HEK293 (cell line): ENCODE results near the gene OSBP.
"Not testable (repeated sequence)": the region's sequence is repeated elsewhere in the genome, so short reads cannot be mapped to it uniquely, and the experiment has no call there.

Experiments used
- CTCF ChIA-PET: fragments of 350-600 bp; formaldehyde crosslinking; extraction: SDS; loops from one replicate; lab custom pipeline; 2021; ENCODE audit warnings: antibody characterized with exemption; lab: Yijun Ruan, JAX
- POLR2A ChIA-PET: fragments of 300-600 bp; formaldehyde crosslinking; extraction: SDS; loops from one replicate; lab custom pipeline; 2020; ENCODE audit warnings: antibody characterized with exemption, inconsistent platforms; lab: Yijun Ruan, JAX
- H3K27ac ChIP-seq: fragments of 200-500 bp; sonication (Bioruptor generic); 2 replicates; pipeline ENCODE4 v1.5.1; 2014; ENCODE audit warnings: low read depth, low read length, control low read depth, inconsistent platforms; ENCODE audit errors: extremely low read depth
- H3K36me3 ChIP-seq, 2 experiments: fragments of 200-500 bp in 1 of 2; sonication (Bioruptor generic) in 1 of 2; 1 replicate in 1 of 2; 2 replicates in 1 of 2; pipeline ENCODE4 v1.5.1; 2014 to 2017; ENCODE audit warnings: inconsistent platforms in 2 of 2, low read length in 2 of 2; ENCODE audit not compliant: control insufficient read depth in 2 of 2, insufficient read depth in 1 of 2
- H3K4me1 ChIP-seq: fragments of 200-500 bp; sonication (Bioruptor generic); 2 replicates; pipeline ENCODE4 v1.5.1; 2014; ENCODE audit warnings: mild to moderate bottlenecking, low read length, inconsistent platforms; ENCODE audit not compliant: control insufficient read depth, insufficient read depth
- H3K4me3 ChIP-seq: 2 replicates; pipeline ENCODE4 v1.5.1; 2011; ENCODE audit warnings: low read depth, mild to moderate bottlenecking, control low read depth, low read length, moderate library complexity
- H3K9me3 ChIP-seq: fragments of 200-500 bp; sonication (Bioruptor generic); 2 replicates; pipeline ENCODE4 v1.5.1; 2014; ENCODE audit warnings: low read depth, low read length, inconsistent platforms; ENCODE audit not compliant: control insufficient read depth, insufficient read depth
- BCL6B ChIP-seq: fragments of 450-650 bp; formaldehyde crosslinking; IDR thresholded peaks from 2 replicates; pipeline ENCODE4 v1.5.1; 2017; ENCODE audit warnings: missing biosample characterization, missing genetic modification characterization
- EGR2 ChIP-seq: fragments of 450-650 bp; formaldehyde crosslinking; IDR thresholded peaks from 2 replicates; pipeline ENCODE4 v1.5.1; 2016; ENCODE audit warnings: low read depth, missing biosample characterization, missing genetic modification characterization
- GLIS1 ChIP-seq: fragments of 450-650 bp; formaldehyde crosslinking; IDR thresholded peaks from 2 replicates; pipeline ENCODE4 v1.5.1; 2016; ENCODE audit warnings: missing biosample characterization, missing genetic modification characterization
- HOXD13 ChIP-seq: sonication (generic); formaldehyde crosslinking; IDR thresholded peaks from 2 replicates; pipeline ENCODE4 v1.8.0; 2022; ENCODE audit warnings: missing genetic modification reagents, borderline replicate concordance
- SETDB1 ChIP-seq: IDR thresholded peaks from one replicate; pipeline ENCODE4 v1.6.1; 2017; ENCODE audit warnings: mild to moderate bottlenecking, low read length, moderate library complexity, mixed read lengths; ENCODE audit not compliant: insufficient read length
- ZBTB44 ChIP-seq: fragments of 450-650 bp; IDR thresholded peaks from 2 replicates; pipeline ENCODE4 v1.5.1; 2018; ENCODE audit warnings: missing biosample characterization, mild to moderate bottlenecking, missing genetic modification characterization
- ZNF146 ChIP-seq: fragments of 450-650 bp; formaldehyde crosslinking; IDR thresholded peaks from 2 replicates; pipeline ENCODE4 v1.5.1; 2016; ENCODE audit warnings: missing biosample characterization, missing genetic modification characterization
- ZNF423 ChIP-seq: fragments of 450-650 bp; formaldehyde crosslinking; IDR thresholded peaks from 2 replicates; pipeline ENCODE4 v1.5.1; 2016; ENCODE audit warnings: missing biosample characterization, missing genetic modification characterization
- ZNF433 ChIP-seq: fragments of 450-650 bp; formaldehyde crosslinking; IDR thresholded peaks from 2 replicates; pipeline ENCODE4 v1.5.1; 2016; ENCODE audit warnings: missing biosample characterization, missing genetic modification characterization, low read depth
- ZNF549 ChIP-seq: fragments of 450-650 bp; IDR thresholded peaks from 2 replicates; pipeline ENCODE4 v1.5.1; 2018; ENCODE audit warnings: missing biosample characterization, missing genetic modification characterization, mild to moderate bottlenecking, inconsistent platforms, moderate library complexity
- ZNF626 ChIP-seq: fragments of 450-650 bp; sonication (Bioruptor Pico); formaldehyde crosslinking; IDR thresholded peaks from 2 replicates; pipeline ENCODE4 v1.5.1; 2018; ENCODE audit warnings: missing biosample characterization, missing genetic modification characterization, inconsistent platforms
- TF ChIP-seq, protein P1 (sequence below): fragments of 450-650 bp; formaldehyde crosslinking; IDR thresholded peaks from 2 replicates; pipeline ENCODE4 v1.5.1; 2016; ENCODE audit warnings: missing biosample characterization, missing genetic modification characterization
- TF ChIP-seq, protein P2 (sequence below): fragments of 450-650 bp; formaldehyde crosslinking; IDR thresholded peaks from 2 replicates; pipeline ENCODE4 v1.5.1; 2016; ENCODE audit warnings: missing biosample characterization, missing genetic modification characterization

Gene OSBP

DNA sequence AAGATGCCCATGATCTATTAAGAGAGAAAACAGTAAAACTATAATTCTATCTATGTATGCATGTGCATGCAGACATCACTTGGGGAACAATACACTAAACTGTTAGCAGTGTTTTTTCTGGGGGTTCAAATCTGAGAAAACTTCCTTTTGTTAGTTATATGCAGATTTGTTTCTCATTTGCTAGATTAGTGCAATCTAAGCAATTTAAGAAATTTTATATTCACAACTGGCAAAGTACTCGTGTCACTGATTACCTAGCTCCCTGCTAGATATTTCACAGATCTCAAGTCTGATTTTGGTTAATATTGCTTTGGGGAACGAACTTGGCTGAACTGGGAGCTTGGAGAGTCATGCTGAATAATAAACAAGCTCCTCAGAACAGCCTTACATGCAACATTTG lies 14.9 kb upstream of the OSBP start:
- Histone ChIP-seq H3K4me3 (no peak overlapping the region), H3K4me1 (no peaks in the 10 kb centered on the region), H3K27ac (no peak overlapping the region), H3K9me3 (no peaks in the 10 kb centered on the region), H3K36me3 (peaks cover under 1% of the 10 kb centered on the region in 2 experiments; a peak in 2 of 3 replicates)
- ChIA-PET CTCF (no interaction called here), POLR2A (no interaction called here)
- no peak for TF ChIP-seq EGR2 (tag by site-specific recombination)
- TF ChIP-seq SETDB1 = no peak

GRCh38 chr11:59629996-59630395 lies 14.4 kb upstream of the OSBP start:
- TF ChIP-seq, protein P1, sequence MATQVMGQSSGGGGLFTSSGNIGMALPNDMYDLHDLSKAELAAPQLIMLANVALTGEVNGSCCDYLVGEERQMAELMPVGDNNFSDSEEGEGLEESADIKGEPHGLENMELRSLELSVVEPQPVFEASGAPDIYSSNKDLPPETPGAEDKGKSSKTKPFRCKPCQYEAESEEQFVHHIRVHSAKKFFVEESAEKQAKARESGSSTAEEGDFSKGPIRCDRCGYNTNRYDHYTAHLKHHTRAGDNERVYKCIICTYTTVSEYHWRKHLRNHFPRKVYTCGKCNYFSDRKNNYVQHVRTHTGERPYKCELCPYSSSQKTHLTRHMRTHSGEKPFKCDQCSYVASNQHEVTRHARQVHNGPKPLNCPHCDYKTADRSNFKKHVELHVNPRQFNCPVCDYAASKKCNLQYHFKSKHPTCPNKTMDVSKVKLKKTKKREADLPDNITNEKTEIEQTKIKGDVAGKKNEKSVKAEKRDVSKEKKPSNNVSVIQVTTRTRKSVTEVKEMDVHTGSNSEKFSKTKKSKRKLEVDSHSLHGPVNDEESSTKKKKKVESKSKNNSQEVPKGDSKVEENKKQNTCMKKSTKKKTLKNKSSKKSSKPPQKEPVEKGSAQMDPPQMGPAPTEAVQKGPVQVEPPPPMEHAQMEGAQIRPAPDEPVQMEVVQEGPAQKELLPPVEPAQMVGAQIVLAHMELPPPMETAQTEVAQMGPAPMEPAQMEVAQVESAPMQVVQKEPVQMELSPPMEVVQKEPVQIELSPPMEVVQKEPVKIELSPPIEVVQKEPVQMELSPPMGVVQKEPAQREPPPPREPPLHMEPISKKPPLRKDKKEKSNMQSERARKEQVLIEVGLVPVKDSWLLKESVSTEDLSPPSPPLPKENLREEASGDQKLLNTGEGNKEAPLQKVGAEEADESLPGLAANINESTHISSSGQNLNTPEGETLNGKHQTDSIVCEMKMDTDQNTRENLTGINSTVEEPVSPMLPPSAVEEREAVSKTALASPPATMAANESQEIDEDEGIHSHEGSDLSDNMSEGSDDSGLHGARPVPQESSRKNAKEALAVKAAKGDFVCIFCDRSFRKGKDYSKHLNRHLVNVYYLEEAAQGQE (tag by site-specific recombination) = no peak
- TF ChIP-seq ZNF146 (tag by site-specific recombination) = peak; percentile 89
- TF ChIP-seq, all 188 proteins: peak for 1
- CTCF ChIA-PET = no interaction called here
- Histone ChIP-seq H3K36me3 (no peaks in the 10 kb centered on the region), H3K9me3 (no peaks in the 10 kb centered on the region), H3K4me3 (no peak overlapping the region), H3K27ac (no peak overlapping the region), H3K4me1 (no peaks in the 10 kb centered on the region)
- POLR2A ChIA-PET = no interaction called here

DNA sequence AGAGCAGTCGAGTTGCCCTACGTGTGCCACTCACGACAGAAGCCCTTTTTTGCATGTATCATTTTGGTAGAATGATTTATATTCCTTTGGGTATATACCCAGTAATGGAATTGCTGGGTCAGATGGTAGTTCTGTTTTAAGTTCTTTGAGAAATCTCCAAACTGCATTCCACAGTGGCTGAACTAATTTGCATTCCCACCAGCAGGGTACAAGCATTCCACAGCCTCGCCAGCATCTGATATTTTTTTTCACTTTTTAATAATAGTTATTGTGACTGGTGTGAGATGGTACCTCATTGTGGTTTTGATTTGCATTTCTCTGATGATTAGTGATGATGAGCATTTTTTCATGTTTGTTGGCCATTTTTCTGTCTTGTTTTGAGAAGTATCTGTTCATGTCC lies 11.4 kb upstream of the OSBP start:
- H3K4me1 ChIP-seq, H3K4me3 ChIP-seq, H3K36me3 ChIP-seq, POLR2A ChIA-PET, H3K27ac ChIP-seq, H3K9me3 ChIP-seq: not testable (repeated sequence)
- CTCF ChIA-PET = interaction anchor here (0.6 kb wide), 1 partner anchor 11 kb away, joined by 3 read pairs; no protein-coding TSS in a partner anchor

DNA sequence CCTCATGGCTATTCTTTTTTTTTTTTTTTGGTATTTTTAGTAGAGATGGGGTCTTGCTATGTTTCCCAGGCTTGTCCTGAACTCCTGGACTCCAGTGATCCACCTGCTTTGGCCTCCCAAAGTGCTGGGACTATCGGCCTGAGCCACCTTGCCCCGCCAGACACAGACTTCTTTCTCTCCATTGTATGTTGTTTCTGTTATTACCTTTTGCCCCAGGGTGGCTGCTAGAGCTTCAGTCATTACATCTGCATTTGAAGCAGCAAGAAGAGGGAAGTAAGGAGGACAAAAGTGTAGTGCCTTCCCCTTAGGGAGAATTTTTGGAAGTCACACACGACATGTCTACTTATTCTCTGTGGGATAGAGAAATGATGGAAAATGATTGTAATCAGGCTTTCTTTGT lies 10.1 kb upstream of the OSBP start:
- no peak for TF ChIP-seq BCL6B (tag by site-specific recombination)
- no peak for TF ChIP-seq ZNF433 (tag by site-specific recombination)
- no peak for TF ChIP-seq ZBTB44 (tag by site-specific recombination)
- no peak for TF ChIP-seq HOXD13 (CRISPR knock-in tag)
- no peak for TF ChIP-seq ZNF423 (tag by site-specific recombination)
- TF ChIP-seq ZNF626 (tag by site-specific recombination) = no peak
- TF ChIP-seq, protein P2, sequence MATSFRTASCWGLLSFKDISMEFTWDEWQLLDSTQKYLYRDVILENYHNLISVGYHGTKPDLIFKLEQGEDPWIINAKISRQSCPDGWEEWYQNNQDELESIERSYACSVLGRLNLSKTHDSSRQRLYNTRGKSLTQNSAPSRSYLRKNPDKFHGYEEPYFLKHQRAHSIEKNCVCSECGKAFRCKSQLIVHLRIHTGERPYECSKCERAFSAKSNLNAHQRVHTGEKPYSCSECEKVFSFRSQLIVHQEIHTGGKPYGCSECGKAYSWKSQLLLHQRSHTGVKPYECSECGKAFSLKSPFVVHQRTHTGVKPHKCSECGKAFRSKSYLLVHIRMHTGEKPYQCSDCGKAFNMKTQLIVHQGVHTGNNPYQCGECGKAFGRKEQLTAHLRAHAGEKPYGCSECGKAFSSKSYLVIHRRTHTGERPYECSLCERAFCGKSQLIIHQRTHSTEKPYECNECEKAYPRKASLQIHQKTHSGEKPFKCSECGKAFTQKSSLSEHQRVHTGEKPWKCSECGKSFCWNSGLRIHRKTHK (tag by site-specific recombination) = no peak
- no peak for TF ChIP-seq GLIS1
- TF ChIP-seq ZNF549 (tag by site-specific recombination) = no peak
- POLR2A ChIA-PET = no interaction called here
- CTCF ChIA-PET = no interaction called here

More for the DNA sequence above, 10.1 kb upstream of the OSBP start:
- H3K4me1 ChIP-seq = no peaks in the 10 kb centered on the region
- H3K9me3 ChIP-seq = no peaks in the 10 kb centered on the region
- H3K27ac ChIP-seq = no peak overlapping the region
- no peak overlapping the region for H3K4me3 ChIP-seq
- H3K36me3 ChIP-seq = no peaks in the 10 kb centered on the region
